Neural cell (in vitro differentiated cells): ENCODE measurements around the gene TMEM135. TPM values are rescaled to one million over a fixed set of nuclear protein-coding genes. Genes with fewer than 3 reads are reported as not detected.

ENCODE experiments used
- H2AFZ ChIP-seq: fragments of 200-600, 300-800 bp; sonication (generic), shearing (Covaris generic); 2 replicates; pipeline ENCODE4 v1.6.0; 2014; ENCODE audit warnings: low read depth, mild to moderate bottlenecking, antibody characterized with exemption, low read length, moderate library complexity
- H3F3A ChIP-seq: fragments of 200-600 bp; shearing (Covaris generic); 2 replicates; pipeline ENCODE4 v1.6.1; 2016; ENCODE audit warnings: mild to moderate bottlenecking, moderate library complexity, mixed read lengths, antibody characterized with exemption, low read length; ENCODE audit not compliant: insufficient read depth, poor library complexity, severe bottlenecking
- H3K27ac ChIP-seq: fragments of 200-600, 300-800 bp; sonication (generic), shearing (Covaris generic); 2 replicates; pipeline ENCODE4 v1.5.1; 2014; ENCODE audit warnings: mild to moderate bottlenecking, low read length, moderate library complexity
- H3K27me3 ChIP-seq: fragments of 300-800, 200-600 bp; sonication (generic), shearing (Covaris generic); 2 replicates; pipeline ENCODE4 v1.6.0; 2014; ENCODE audit warnings: mild to moderate bottlenecking, low read depth, low read length, moderate library complexity; ENCODE audit not compliant: insufficient read depth
- H3K36me3 ChIP-seq: fragments of 300-800, 200-600 bp; sonication (generic), shearing (Covaris generic); 2 replicates; pipeline ENCODE4 v1.5.1; 2014; ENCODE audit warnings: mild to moderate bottlenecking, antibody characterized with exemption, low read length, moderate library complexity; ENCODE audit not compliant: insufficient read depth
- H3K4me2 ChIP-seq: fragments of 300-800, 200-600 bp; sonication (generic), shearing (Covaris generic); 2 replicates; pipeline ENCODE4 v1.6.0; 2014; ENCODE audit warnings: mild to moderate bottlenecking, low read length
- H3K4me3 ChIP-seq: fragments of 300-800, 200-600 bp; sonication (generic), shearing (Covaris generic); 2 replicates; pipeline ENCODE4 v1.5.1; 2014; ENCODE audit warnings: mild to moderate bottlenecking, low read length, moderate library complexity
- H3K79me2 ChIP-seq: fragments of 200-600 bp; shearing (Covaris generic); replicated peaks from 2 replicates; pipeline ENCODE4 v1.6.0; 2014; ENCODE audit warnings: mild to moderate bottlenecking, low read length, moderate library complexity; ENCODE audit not compliant: insufficient read depth
- H3K9ac ChIP-seq: fragments of 300-800, 200-600 bp; sonication (generic), shearing (Covaris generic); 2 replicates; pipeline ENCODE4 v1.6.1; 2016; ENCODE audit warnings: mild to moderate bottlenecking, low read length, mixed read lengths
- H3K9me2 ChIP-seq: fragments of 200-600 bp; shearing (Covaris generic); 2 replicates; pipeline ENCODE4 v1.6.1; 2016; ENCODE audit warnings: mild to moderate bottlenecking, low read length, mixed read lengths; ENCODE audit not compliant: insufficient read depth
- H3K9me3 ChIP-seq: fragments of 200-600, 300-800 bp; sonication (generic), shearing (Covaris generic); 2 replicates; pipeline ENCODE4 v1.6.1; 2016; ENCODE audit warnings: mild to moderate bottlenecking, mixed run types, low read length, moderate library complexity, mixed read lengths
- H4K20me1 ChIP-seq: fragments of 200-600 bp; shearing (Covaris generic); 2 replicates; pipeline ENCODE4 v1.6.1; 2016; ENCODE audit warnings: mild to moderate bottlenecking, mixed run types; ENCODE audit not compliant: insufficient read depth
- EP300 ChIP-seq: fragments of 450-650 bp; conservative IDR thresholded peaks from 2 replicates; pipeline ENCODE4 v1.6.1; 2014; ENCODE audit warnings: antibody characterized with exemption, mild to moderate bottlenecking, moderate library complexity; ENCODE audit not compliant: poor library complexity, severe bottlenecking
- EZH2 ChIP-seq: fragments of 200-600, 300-800 bp; shearing (Covaris generic), sonication (generic); IDR thresholded peaks from 2 replicates; pipeline ENCODE4 v1.6.1; 2014; ENCODE audit warnings: antibody characterized with exemption, low read length, borderline replicate concordance, mild to moderate bottlenecking; ENCODE audit not compliant: insufficient read depth, poor library complexity, severe bottlenecking
- MXI1 ChIP-seq: fragments of 450-650 bp; conservative IDR thresholded peaks from 2 replicates; pipeline ENCODE4 v1.6.1; 2014; ENCODE audit warnings: antibody characterized with exemption, mild to moderate bottlenecking; ENCODE audit not compliant: poor library complexity, severe bottlenecking
- POLR2AphosphoS5 ChIP-seq: IDR thresholded peaks from 2 replicates; pipeline ENCODE4 v1.6.1; 2012
- RAD21 ChIP-seq: fragments of 450-650 bp; conservative IDR thresholded peaks from 2 replicates; pipeline ENCODE4 v1.6.1; 2014; ENCODE audit warnings: antibody characterized with exemption, mild to moderate bottlenecking, moderate library complexity
- SMC3 ChIP-seq: fragments of 450-650 bp; conservative IDR thresholded peaks from 2 replicates; pipeline ENCODE4 v1.6.1; 2014; ENCODE audit warnings: antibody characterized with exemption, mild to moderate bottlenecking, moderate library complexity; ENCODE audit not compliant: poor library complexity
- TAF1 ChIP-seq: IDR thresholded peaks from 2 replicates; pipeline ENCODE4 v1.6.1; 2012; ENCODE audit warnings: low read depth
- polyA plus RNA-seq: library from polyadenylated mRNA; depleted of rRNA; stranded (reverse); fragments of >200 nt; gene quantifications from 2 replicates; pipeline ENCODE4 v1.2.3, GENCODE V29; 2014
- TF ChIP-seq, protein P1 (sequence below): fragments of 450-650 bp; IDR thresholded peaks from 2 replicates; pipeline ENCODE4 v1.5.1; 2014; ENCODE audit warnings: antibody characterized with exemption, mild to moderate bottlenecking, moderate library complexity; ENCODE audit not compliant: poor library complexity, severe bottlenecking
- TF ChIP-seq, protein P2 (sequence below): IDR thresholded peaks from 2 replicates; pipeline ENCODE4 v1.6.1; 2012; ENCODE audit warnings: borderline replicate concordance

The TMEM135 gene
- polyA plus RNA-seq, 1 donor from 2014 or later: 15.6 TPM

DNA sequence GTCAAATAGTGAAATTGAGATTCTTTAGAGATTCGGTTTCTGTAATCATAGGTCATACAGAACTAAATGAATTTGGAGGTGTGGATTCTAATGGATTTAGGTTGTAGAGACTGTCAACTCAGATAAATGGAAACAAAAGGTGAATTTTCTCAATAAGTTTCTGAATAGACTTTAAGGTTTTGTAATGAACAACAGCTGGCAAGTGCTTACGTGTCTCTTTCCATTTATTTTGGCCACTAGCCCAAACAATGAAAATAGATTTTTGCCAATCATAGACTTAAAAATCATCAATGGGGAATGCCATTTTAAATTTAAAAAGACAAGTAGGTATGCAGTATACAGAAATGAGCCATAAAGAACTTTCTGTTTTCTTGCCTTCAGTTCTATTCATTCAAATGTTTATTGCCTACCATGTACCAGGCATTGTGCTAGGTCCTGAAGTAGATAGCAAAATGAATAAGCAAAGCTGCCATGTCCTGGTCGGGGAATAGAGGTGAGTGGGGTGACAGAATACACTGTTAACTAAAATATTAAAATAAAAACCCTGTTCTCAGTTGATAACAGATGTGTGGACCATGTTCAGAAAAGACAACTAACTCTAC, 16.9 kb upstream of the TMEM135 start:
- Histone ChIP-seq H3F3A (no peaks in the 10 kb centered on the region), H3K9me3 (no peaks in the 10 kb centered on the region), H3K27ac (no peak overlapping the region)

DNA sequence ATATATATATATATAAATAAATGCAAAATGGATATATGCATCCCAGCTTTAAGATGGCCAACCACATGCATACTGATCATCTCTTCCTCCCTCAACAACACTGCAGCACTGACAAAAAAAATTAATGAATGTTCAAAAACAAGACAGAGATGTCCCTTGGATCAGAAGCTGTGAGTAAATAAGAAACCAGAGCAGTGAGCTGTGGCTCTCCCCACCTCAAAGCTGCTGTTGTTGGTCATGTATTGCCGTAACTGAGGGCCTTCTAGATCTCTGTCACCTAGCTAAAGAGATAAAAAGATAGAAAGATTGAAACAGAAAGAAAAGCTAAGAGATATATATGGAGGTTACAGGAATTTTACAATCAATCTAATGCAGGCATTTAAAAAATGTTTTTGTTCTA, 15.5 kb upstream of the TMEM135 start:
- no peak overlapping the region for H3K4me3 ChIP-seq
- H3K9me2 ChIP-seq: no peaks in the 10 kb centered on the region
- H3K27me3 ChIP-seq: no peaks in the 10 kb centered on the region
- H3K9ac ChIP-seq: no peak overlapping the region
- no peak for TF ChIP-seq RAD21
- TF ChIP-seq, protein P1, sequence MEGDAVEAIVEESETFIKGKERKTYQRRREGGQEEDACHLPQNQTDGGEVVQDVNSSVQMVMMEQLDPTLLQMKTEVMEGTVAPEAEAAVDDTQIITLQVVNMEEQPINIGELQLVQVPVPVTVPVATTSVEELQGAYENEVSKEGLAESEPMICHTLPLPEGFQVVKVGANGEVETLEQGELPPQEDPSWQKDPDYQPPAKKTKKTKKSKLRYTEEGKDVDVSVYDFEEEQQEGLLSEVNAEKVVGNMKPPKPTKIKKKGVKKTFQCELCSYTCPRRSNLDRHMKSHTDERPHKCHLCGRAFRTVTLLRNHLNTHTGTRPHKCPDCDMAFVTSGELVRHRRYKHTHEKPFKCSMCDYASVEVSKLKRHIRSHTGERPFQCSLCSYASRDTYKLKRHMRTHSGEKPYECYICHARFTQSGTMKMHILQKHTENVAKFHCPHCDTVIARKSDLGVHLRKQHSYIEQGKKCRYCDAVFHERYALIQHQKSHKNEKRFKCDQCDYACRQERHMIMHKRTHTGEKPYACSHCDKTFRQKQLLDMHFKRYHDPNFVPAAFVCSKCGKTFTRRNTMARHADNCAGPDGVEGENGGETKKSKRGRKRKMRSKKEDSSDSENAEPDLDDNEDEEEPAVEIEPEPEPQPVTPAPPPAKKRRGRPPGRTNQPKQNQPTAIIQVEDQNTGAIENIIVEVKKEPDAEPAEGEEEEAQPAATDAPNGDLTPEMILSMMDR: no peak
- no peak for TF ChIP-seq EZH2
- TF ChIP-seq EP300: no peak
- TF ChIP-seq MXI1: no peak
- no peak for TF ChIP-seq TAF1
- TF ChIP-seq, protein P2, sequence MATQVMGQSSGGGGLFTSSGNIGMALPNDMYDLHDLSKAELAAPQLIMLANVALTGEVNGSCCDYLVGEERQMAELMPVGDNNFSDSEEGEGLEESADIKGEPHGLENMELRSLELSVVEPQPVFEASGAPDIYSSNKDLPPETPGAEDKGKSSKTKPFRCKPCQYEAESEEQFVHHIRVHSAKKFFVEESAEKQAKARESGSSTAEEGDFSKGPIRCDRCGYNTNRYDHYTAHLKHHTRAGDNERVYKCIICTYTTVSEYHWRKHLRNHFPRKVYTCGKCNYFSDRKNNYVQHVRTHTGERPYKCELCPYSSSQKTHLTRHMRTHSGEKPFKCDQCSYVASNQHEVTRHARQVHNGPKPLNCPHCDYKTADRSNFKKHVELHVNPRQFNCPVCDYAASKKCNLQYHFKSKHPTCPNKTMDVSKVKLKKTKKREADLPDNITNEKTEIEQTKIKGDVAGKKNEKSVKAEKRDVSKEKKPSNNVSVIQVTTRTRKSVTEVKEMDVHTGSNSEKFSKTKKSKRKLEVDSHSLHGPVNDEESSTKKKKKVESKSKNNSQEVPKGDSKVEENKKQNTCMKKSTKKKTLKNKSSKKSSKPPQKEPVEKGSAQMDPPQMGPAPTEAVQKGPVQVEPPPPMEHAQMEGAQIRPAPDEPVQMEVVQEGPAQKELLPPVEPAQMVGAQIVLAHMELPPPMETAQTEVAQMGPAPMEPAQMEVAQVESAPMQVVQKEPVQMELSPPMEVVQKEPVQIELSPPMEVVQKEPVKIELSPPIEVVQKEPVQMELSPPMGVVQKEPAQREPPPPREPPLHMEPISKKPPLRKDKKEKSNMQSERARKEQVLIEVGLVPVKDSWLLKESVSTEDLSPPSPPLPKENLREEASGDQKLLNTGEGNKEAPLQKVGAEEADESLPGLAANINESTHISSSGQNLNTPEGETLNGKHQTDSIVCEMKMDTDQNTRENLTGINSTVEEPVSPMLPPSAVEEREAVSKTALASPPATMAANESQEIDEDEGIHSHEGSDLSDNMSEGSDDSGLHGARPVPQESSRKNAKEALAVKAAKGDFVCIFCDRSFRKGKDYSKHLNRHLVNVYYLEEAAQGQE: no peak
- no peak for TF ChIP-seq POLR2AphosphoS5
- no peak for TF ChIP-seq SMC3
- H3K27ac ChIP-seq: no peak overlapping the region
- no peaks in the 10 kb centered on the region for H3K9me3 ChIP-seq
- no peaks in the 10 kb centered on the region for H3K79me2 ChIP-seq
- H2AFZ ChIP-seq: no peak overlapping the region
- no peaks in the 10 kb centered on the region for H3F3A ChIP-seq
- H3K4me2 ChIP-seq: no peak overlapping the region
- H3K36me3 ChIP-seq: no peaks in the 10 kb centered on the region
- H4K20me1 ChIP-seq: no peaks in the 10 kb centered on the region

More for the DNA sequence above, 16.9 kb upstream of the TMEM135 start:
- Histone ChIP-seq H3K9me2 (no peaks in the 10 kb centered on the region), H4K20me1 (no peaks in the 10 kb centered on the region), H3K9ac (no peak overlapping the region), H3K79me2 (no peaks in the 10 kb centered on the region), H3K4me3 (no peak overlapping the region), H3K36me3 (no peaks in the 10 kb centered on the region), H3K4me2 (no peak overlapping the region), H2AFZ (no peak overlapping the region), H3K27me3 (no peaks in the 10 kb centered on the region)
- TF ChIP-seq EP300 (no peak), POLR2AphosphoS5 (no peak), SMC3 (no peak), EZH2 (no peak), RAD21 (no peak), TAF1 (no peak), MXI1 (no peak)
- TF ChIP-seq, protein P1: no peak
- TF ChIP-seq, protein P2: no peak
